Trophoblast cell (in vitro differentiated cells and primary cell): ENCODE data around the gene ZNF354C.

Source experiments
- DNase-seq, 2 donors: peaks; one replicate each; pipeline ENCODE4 v3.0.0-alpha.2; 2016
- H2AFZ ChIP-seq: 2 replicates; pipeline ENCODE4 v1.6.1; 2013; ENCODE audit warnings: low read length, moderate library complexity, mild to moderate bottlenecking; ENCODE audit not compliant: insufficient read depth, poor library complexity
- H2AK5ac ChIP-seq: 2 replicates; pipeline ENCODE4 v1.6.1; 2013; ENCODE audit warnings: mild to moderate bottlenecking, low read length
- H2BK120ac ChIP-seq: 2 replicates; pipeline ENCODE4 v1.6.1; 2013; ENCODE audit warnings: low read length, mild to moderate bottlenecking, moderate library complexity; ENCODE audit not compliant: insufficient read depth, poor library complexity
- H2BK12ac ChIP-seq: 2 replicates; pipeline ENCODE4 v1.6.1; 2013; ENCODE audit warnings: mild to moderate bottlenecking, low read length, moderate library complexity
- H2BK5ac ChIP-seq: 2 replicates; pipeline ENCODE4 v1.6.1; 2013; ENCODE audit warnings: low read length, low read depth, moderate library complexity, mild to moderate bottlenecking; ENCODE audit not compliant: poor library complexity
- H3K14ac ChIP-seq: 2 replicates; pipeline ENCODE4 v1.6.1; 2013; ENCODE audit warnings: mild to moderate bottlenecking, low read length
- H3K18ac ChIP-seq: 2 replicates; pipeline ENCODE4 v1.6.1; 2013; ENCODE audit warnings: mild to moderate bottlenecking, low read length
- H3K23ac ChIP-seq: 2 replicates; pipeline ENCODE4 v1.6.1; 2013; ENCODE audit warnings: low read length
- H3K27ac ChIP-seq: 2 replicates; pipeline ENCODE4 v1.5.1; 2013; ENCODE audit warnings: low read depth, mild to moderate bottlenecking, inconsistent platforms, low read length, moderate library complexity
- H3K27me3 ChIP-seq: 2 replicates; pipeline ENCODE4 v1.6.1; 2013; ENCODE audit warnings: inconsistent platforms, mild to moderate bottlenecking, low read length, moderate library complexity; ENCODE audit not compliant: insufficient read depth
- H3K36me3 ChIP-seq, 2 experiments: 1 replicate in 1 of 2; 2 replicates in 1 of 2; pipeline ENCODE4 v1.6.1; 2013; ENCODE audit warnings: low read length in 2 of 2, mild to moderate bottlenecking in 2 of 2, moderate library complexity in 1 of 2; ENCODE audit not compliant: insufficient read depth in 2 of 2, control insufficient read depth in 1 of 2
- H3K4ac ChIP-seq: 2 replicates; pipeline ENCODE4 v1.6.1; 2013; ENCODE audit warnings: low read depth, mild to moderate bottlenecking, low read length, moderate library complexity
- H3K4me1 ChIP-seq, 2 experiments: 1 replicate in 1 of 2; 2 replicates in 1 of 2; pipeline ENCODE4 v1.6.1; 2013; ENCODE audit warnings: low read length in 2 of 2, mild to moderate bottlenecking in 2 of 2, moderate library complexity in 1 of 2; ENCODE audit not compliant: insufficient read depth in 2 of 2, control insufficient read depth in 1 of 2
- H3K4me2 ChIP-seq: 2 replicates; pipeline ENCODE4 v1.6.1; 2013; ENCODE audit warnings: inconsistent platforms, mild to moderate bottlenecking, low read length, moderate library complexity
- H3K4me3 ChIP-seq: 2 replicates; pipeline ENCODE4 v1.5.1; 2013; ENCODE audit warnings: mild to moderate bottlenecking, low read depth, low read length, inconsistent platforms
- H3K79me1 ChIP-seq: one replicate; pipeline ENCODE4 v1.6.1; 2013; ENCODE audit warnings: low read length
- H3K79me2 ChIP-seq: 2 replicates; pipeline ENCODE4 v1.6.1; 2013; ENCODE audit warnings: low read length, mild to moderate bottlenecking; ENCODE audit not compliant: control insufficient read depth, insufficient read depth, poor library complexity
- H3K9ac ChIP-seq: 2 replicates; pipeline ENCODE4 v1.6.1; 2013; ENCODE audit warnings: mild to moderate bottlenecking, low read length
- H3K9me3 ChIP-seq: 2 replicates; pipeline ENCODE4 v1.6.1; 2013; ENCODE audit warnings: low read depth, mild to moderate bottlenecking, control low read depth, inconsistent platforms, low read length; ENCODE audit not compliant: insufficient read depth
- H4K12ac ChIP-seq: 2 replicates; pipeline ENCODE4 v1.6.1; 2013; ENCODE audit warnings: low read depth, mild to moderate bottlenecking, low read length, moderate library complexity
- H4K8ac ChIP-seq: 2 replicates; pipeline ENCODE4 v1.6.1; 2013; ENCODE audit warnings: low read depth, mild to moderate bottlenecking, low read length, moderate library complexity
- H4K91ac ChIP-seq: one replicate; pipeline ENCODE4 v1.6.1; 2013; ENCODE audit warnings: low read depth, mild to moderate bottlenecking, low read length, moderate library complexity
- WGBS: extraction: QIAGEN DNeasy Blood & Tissue Kit; methylation state at CpG from one replicate; pipeline ENCODE4 v1.1.7; 2013; ENCODE audit warnings: missing lambda C conversion rate; ENCODE audit not compliant: insufficient read length, insufficient coverage; ENCODE audit errors: extremely low coverage; 5-methylcytosine and 5-hydroxymethylcytosine counted together

The ZNF354C gene

GRCh38 chr5:179118756-179119414 is 58.7 kb downstream of the ZNF354C start:
- no peaks in the 10 kb centered on the region for H3K27me3 ChIP-seq
- no CpG with 5 or more reads among the region's 10 CpGs for WGBS
- no peak overlapping the region for H2BK12ac ChIP-seq
- no peak overlapping the region for H3K4ac ChIP-seq
- no peak overlapping the region for H4K12ac ChIP-seq
- H3K4me3 ChIP-seq, result no peak overlapping the region
- no peak overlapping the region for H2AK5ac ChIP-seq
- H3K27ac ChIP-seq, result no peak overlapping the region
- no peaks in the 10 kb centered on the region for H3K79me1 ChIP-seq
- H3K9me3 ChIP-seq, result peaks cover 69% of the 10 kb centered on the region
- H3K14ac ChIP-seq, result no peak overlapping the region
- H4K8ac ChIP-seq, result no peak overlapping the region
- DNase-seq, result no peak
- H3K9ac ChIP-seq, result no peak overlapping the region
- H3K18ac ChIP-seq, result no peak overlapping the region
- H2AFZ ChIP-seq, result no peak overlapping the region
- no peak overlapping the region for H2BK120ac ChIP-seq
- H3K36me3 ChIP-seq, result peaks cover 24 to 28% of the 10 kb centered on the region in 2 experiments
- no peak overlapping the region for H3K4me2 ChIP-seq
- no peaks in the 10 kb centered on the region for H3K4me1 ChIP-seq
- no peak overlapping the region for H4K91ac ChIP-seq
- H2BK5ac ChIP-seq, result no peak overlapping the region
- no peak overlapping the region for H3K23ac ChIP-seq
- no peaks in the 10 kb centered on the region for H3K79me2 ChIP-seq

GRCh38 chr5:179119415-179120170 is 59.4 kb downstream of the ZNF354C start:
- H2BK120ac ChIP-seq, result no peak overlapping the region
- H3K4me3 ChIP-seq, result no peak overlapping the region
- no peak overlapping the region for H4K8ac ChIP-seq
- no peak overlapping the region for H2BK12ac ChIP-seq
- no peak for DNase-seq
- H3K4ac ChIP-seq, result no peak overlapping the region
- H3K27me3 ChIP-seq, result no peaks in the 10 kb centered on the region
- no peaks in the 10 kb centered on the region for H3K4me1 ChIP-seq
- H4K12ac ChIP-seq, result no peak overlapping the region
- no peak overlapping the region for H2AFZ ChIP-seq
- no peak overlapping the region for H3K4me2 ChIP-seq
- no peak overlapping the region for H2BK5ac ChIP-seq
- H3K23ac ChIP-seq, result no peak overlapping the region
- H3K14ac ChIP-seq, result no peak overlapping the region
- no peak overlapping the region for H3K9ac ChIP-seq
- no CpG with 5 or more reads among the region's 15 CpGs for WGBS
- H3K18ac ChIP-seq, result no peak overlapping the region
- H3K79me2 ChIP-seq, result no peaks in the 10 kb centered on the region
- H3K36me3 ChIP-seq, result peaks cover 19 to 27% of the 10 kb centered on the region in 2 experiments
- H4K91ac ChIP-seq, result no peak overlapping the region
- H2AK5ac ChIP-seq, result no peak overlapping the region
- peaks cover 69% of the 10 kb centered on the region for H3K9me3 ChIP-seq
- no peak overlapping the region for H3K27ac ChIP-seq
- H3K79me1 ChIP-seq, result no peaks in the 10 kb centered on the region

GRCh38 chr5:179120421-179120861 is 60.3 kb downstream of the ZNF354C start:
- no peak overlapping the region for H2AFZ ChIP-seq
- H3K4ac ChIP-seq, result no peak overlapping the region
- H2BK5ac ChIP-seq, result no peak overlapping the region
- no peak overlapping the region for H4K8ac ChIP-seq
- no peaks in the 10 kb centered on the region for H3K27me3 ChIP-seq
- no peak for DNase-seq
- H3K14ac ChIP-seq, result no peak overlapping the region
- H3K4me3 ChIP-seq, result no peak overlapping the region
- peaks cover 71% of the 10 kb centered on the region for H3K9me3 ChIP-seq
- no peak overlapping the region for H3K18ac ChIP-seq
- H2AK5ac ChIP-seq, result no peak overlapping the region
- no peaks in the 10 kb centered on the region for H3K79me1 ChIP-seq
- no peak overlapping the region for H4K91ac ChIP-seq
- no peak overlapping the region for H2BK12ac ChIP-seq
- H2BK120ac ChIP-seq, result no peak overlapping the region
- no peaks in the 10 kb centered on the region for H3K4me1 ChIP-seq
- peaks cover 25 to 36% of the 10 kb centered on the region in 2 experiments for H3K36me3 ChIP-seq
- no peak overlapping the region for H3K9ac ChIP-seq
- WGBS, result no CpG with 5 or more reads among the region's 35 CpGs
- no peak overlapping the region for H3K4me2 ChIP-seq
- H3K79me2 ChIP-seq, result no peaks in the 10 kb centered on the region
- no peak overlapping the region for H3K27ac ChIP-seq
- H4K12ac ChIP-seq, result no peak overlapping the region
- no peak overlapping the region for H3K23ac ChIP-seq

- Histone ChIP-seq H2BK120ac (no peak overlapping the region), H3K4me1 (no peaks in the 10 kb centered on the region), H3K27ac (no peak overlapping the region), H3K9me3 (peaks cover 71% of the 10 kb centered on the region), H3K4me3 (no peak overlapping the region), H2AK5ac (no peak overlapping the region), H4K8ac (no peak overlapping the region), H2BK12ac (no peak overlapping the region), H3K36me3 (peaks cover 31 to 43% of the 10 kb centered on the region in 2 experiments), H3K79me2 (no peaks in the 10 kb centered on the region), H3K4me2 (no peak overlapping the region), H4K12ac (no peak overlapping the region), H2AFZ (no peak overlapping the region), H3K18ac (no peak overlapping the region), H3K4ac (no peak overlapping the region), H3K79me1 (no peaks in the 10 kb centered on the region), H3K9ac (no peak overlapping the region), H3K27me3 (no peaks in the 10 kb centered on the region), H3K23ac (no peak overlapping the region), H3K14ac (no peak overlapping the region), H4K91ac (no peak overlapping the region), H2BK5ac (no peak overlapping the region)
- DNase-seq, result no peak
- WGBS, result no CpG with 5 or more reads among the region's 75 CpGs
Observed at GRCh38 chr5:179120951-179121666, 60.9 kb downstream of the ZNF354C start.
